NCI-H524 (cell line): ENCODE data around the gene DOCK3.
"Not testable (repeated sequence)": the region's sequence is repeated elsewhere in the genome, so short reads cannot be mapped to it uniquely, and the experiment has no call there.

Source experiments
- DNase-seq, 2 experiments: peaks; one replicate each; lab custom pipeline; 2025; lab: John Stamatoyannopoulos, UW

DOCK3 gene

DNA sequence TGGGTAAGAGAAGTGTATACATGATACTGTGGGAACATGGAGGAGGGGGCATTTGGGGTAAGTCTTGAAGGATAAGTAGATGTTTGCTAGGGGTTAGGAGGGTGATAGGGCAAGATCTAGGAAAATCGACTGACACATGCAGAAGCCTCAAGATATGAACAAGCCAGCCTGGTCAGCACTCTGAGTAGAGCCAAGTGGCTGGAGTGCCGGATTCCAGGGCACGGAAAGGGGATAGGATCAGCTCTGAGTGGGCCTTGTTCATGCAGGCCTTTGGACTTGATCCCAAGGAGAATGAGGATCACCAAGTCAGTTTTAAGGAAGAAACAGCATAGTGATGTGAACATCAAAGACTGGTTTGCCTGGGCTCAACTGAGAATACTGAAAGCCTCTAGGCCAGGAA is 686.1 kb downstream of the DOCK3 start:
- no peak for DNase-seq

DNA sequence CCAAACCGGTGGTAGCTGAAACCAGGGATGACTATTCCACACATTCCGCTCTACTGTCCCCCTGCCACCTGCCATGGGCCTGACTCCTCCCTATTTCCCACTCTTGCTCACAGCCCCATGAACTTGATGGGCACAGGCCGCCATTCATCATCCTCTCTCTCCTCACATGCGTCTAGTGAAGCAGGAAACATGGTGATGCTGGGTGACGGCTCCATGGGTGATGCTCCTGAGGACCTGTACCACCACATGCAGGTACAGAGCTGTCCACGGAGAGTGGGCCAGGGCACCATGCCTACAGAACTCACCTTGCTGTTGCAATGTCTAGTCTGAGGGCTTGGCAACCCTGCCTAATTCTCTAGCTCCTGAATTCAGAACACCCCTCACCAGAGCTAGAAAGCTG is 687.0 kb downstream of the DOCK3 start:
- DNase-seq, result no peak

DNA sequence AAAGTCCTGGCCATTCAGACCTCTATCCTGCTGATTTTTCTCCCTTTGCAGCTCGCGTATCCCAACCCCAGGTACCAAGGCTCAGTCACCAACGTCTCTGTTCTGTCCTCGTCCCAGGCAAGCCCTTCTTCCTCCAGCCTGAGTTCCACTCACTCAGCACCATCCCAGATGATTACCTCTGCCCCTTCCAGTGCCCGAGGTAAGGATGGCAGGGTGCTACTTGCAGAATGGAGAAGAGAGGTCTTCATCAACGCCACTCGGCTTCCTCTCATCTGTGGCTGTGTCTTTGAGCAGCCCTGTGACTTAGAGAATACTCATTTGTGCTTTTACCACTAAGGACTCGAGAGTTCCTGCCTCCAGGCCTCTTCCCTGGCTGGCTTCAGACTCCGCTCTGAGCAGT is 687.7 kb downstream of the DOCK3 start:
- DNase-seq, result no peak

DNA sequence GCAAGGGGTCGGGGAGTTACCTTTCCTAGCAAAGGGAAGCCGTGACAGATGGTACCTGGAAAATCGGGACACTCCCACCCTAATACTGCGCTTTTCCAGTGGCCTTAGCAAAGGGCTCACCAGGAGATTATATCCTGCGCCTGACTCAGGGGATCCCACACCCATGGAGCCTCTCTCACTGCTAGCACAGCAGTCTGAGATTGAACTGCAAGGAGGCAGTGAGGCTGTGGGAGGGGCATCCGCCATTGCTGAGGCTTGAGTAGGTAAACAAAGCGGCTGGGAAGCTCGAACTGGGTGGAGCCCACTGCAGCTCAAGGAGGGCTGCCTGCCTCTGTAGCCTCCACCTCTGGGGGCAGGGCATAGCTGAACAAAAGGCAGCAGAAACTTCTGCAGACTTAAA is 693.5 kb downstream of the DOCK3 start:
- not testable (repeated sequence) for DNase-seq

DNA sequence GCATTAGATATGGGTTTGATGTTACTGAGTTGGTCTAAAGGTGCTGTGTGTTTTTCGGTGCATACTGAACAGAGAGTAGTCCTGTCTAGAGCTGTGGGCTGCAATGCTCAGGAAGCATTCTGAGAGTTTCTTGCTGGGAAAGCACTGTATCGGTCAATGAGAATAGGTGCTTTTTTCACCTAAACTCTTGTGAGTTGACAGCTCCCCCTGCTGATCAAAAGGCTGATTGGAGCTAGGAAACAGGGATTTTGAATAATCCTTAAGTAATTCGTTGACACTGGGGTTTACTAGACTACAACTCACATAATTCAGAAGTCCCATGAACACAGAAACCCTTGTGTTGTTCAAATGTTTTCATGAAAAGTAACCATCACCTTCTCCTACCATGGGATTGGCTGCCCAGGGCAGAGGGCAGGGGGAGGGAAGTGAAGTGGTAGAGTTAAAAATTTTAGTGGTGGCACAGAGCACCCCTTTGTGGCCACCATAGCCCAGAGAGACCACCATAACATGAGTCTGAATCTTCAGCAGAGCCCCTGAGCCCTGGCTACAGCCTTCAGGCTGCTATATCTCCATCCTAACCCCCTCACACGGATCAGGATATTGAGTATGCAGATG is 697.3 kb downstream of the DOCK3 start:
- DNase-seq, result peak; percentile 27 to 78

DNA sequence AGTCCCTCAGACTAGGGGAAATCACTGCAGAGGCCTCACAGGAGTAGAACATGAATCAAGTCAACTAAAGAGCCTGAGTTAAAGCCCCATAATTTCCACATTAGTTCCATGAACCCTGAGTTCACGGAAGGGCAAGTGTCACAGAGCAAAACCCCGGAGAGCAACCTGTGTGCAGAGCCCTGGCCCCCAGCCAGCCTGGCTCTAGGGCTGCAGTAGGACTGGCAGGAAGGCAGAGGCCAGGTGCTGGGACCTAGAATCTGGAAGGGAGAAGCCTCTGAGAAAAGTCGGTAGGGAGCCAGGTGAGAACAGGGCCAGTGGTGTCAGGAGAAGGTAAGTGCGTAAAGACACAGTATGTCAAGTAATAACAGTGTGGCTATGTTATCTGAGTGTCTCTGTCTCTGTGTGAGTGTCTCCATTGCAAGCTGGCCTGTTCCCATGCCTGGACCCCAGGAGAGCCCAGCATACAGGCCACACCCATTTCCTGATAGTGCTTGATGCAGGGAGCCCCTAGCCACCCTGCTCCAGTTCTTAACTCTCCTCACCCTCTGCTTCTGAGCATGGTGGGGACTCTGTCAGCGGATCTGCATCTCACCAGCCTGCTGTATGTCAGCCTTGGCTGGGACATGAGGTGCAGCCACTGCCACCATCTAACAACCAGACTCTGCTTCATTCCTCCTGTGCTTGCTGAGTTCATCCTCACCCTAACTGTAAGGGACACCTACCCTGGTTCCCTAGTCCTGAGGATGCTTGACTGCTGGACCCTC is 699.1 kb downstream of the DOCK3 start:
- no peak for DNase-seq

DNA sequence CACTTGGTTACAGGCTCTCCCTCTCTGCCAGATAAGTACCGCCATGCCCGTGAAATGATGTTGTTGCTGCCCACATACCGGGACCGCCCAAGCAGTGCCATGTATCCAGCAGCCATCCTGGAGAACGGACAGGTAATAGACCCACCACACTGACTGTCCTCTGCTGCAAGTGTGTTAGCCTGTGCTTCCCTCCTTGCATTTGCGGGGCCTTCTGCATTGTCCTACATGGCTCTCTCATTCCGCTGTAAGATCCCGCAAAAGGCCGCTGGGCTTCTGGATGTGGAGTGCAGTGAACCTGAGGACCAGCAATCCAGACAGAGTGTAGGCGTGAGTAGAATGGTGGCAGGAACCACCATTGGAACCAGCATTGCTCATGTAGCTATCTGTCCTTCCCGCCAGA is 699.7 kb downstream of the DOCK3 start:
- DNase-seq, result no peak

DNA sequence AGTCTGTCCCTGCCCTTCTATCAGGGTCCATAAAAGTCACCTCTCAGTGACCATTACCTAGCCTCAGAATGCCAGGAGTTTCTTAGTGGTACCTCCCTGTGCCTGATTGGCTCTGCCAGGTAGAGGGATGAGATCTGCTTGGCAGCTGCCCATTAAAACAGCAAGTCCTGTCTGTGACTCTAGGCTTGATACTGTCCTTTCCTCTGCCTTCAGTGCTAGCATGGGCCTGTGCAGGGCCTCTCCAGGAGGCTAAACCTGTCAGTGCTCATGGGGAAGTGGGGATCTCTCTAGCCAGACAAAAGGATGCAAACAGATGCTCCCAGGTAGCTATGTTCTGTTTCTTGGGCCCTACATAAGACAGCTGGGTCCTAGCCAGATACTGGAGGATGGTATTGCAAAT is 700.4 kb downstream of the DOCK3 start:
- DNase-seq, result no peak

DNA sequence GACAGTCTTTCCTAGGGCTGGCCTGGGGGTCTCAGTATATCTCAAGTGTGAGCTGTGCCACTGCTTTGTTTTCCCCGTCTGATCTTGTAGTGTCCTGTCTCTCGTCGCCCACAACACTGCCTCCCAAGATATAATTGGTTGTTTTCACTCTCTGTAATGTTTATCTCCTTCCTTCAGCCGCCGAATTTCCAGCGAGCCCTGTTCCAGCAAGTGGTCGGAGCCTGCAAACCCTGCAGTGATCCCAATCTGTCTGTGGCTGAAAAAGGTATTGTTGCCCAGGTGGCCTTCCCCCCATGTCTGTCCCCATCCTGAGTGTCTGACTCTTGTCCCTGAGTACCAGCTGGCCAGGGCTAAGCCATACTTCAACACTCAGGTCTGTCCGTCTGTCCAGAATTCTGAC is 700.8 kb downstream of the DOCK3 start:
- no peak for DNase-seq

DNA sequence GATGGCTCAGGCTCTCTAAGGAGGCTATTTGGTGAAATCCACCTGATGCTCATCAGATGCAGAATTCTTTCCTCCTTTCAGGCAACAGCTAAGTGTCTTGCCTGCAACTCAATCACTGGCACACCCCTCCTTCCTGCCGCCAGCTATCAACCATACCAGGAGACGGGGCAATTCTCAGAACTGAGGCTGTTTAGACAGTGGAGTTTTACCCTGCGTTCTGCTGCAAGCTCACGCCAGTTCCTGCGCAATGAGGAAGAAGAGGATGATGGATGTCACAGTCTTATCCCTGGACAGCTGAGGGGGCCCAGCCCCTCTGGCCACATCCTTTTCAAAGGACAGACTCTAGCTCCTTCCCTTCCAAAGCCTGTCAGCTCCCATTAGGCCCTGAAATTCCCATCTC is 703.3 kb downstream of the DOCK3 start:
- no peak for DNase-seq

DNA sequence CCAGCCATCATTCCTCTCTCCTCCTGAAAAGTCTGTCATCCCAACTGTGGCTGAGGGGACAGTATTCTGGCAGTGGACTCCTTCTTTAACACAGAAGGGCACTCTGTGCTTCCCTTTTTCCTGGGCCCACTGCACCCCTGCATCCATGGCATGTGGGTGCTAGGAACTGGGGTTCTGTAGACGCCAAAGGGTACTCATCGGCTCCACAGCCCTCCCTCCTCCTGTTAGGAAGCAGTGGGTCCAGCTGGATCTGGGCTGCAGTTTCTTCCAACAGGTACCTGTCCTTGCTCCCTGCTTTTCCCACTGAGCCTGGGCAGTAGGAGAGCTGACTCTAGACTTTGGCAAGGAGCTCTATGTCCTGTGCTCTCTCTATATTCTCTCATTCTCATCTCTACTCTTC is 704.0 kb downstream of the DOCK3 start:
- no peak for DNase-seq

DNA sequence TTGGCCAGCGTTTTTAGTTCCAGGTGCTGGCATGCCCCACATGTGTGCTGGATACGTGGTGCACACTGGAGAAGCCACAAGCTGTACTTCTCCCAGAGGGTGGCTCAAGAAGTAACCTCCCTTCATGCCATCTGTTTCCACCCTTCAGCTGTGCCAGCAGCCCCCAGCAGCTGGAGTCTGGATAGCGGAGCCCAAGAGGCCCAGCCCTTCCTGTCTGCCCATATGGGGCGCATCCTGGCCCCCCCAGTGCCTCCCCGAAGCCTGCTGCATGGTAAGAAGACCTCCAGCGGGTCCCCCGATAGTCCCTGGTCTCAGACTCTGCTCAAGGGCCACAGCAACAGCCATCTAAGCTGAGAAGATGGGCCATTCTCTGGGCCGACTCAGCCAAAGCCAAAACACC is 704.6 kb downstream of the DOCK3 start:
- DNase-seq, result peak; percentile 67 to 89

DNA sequence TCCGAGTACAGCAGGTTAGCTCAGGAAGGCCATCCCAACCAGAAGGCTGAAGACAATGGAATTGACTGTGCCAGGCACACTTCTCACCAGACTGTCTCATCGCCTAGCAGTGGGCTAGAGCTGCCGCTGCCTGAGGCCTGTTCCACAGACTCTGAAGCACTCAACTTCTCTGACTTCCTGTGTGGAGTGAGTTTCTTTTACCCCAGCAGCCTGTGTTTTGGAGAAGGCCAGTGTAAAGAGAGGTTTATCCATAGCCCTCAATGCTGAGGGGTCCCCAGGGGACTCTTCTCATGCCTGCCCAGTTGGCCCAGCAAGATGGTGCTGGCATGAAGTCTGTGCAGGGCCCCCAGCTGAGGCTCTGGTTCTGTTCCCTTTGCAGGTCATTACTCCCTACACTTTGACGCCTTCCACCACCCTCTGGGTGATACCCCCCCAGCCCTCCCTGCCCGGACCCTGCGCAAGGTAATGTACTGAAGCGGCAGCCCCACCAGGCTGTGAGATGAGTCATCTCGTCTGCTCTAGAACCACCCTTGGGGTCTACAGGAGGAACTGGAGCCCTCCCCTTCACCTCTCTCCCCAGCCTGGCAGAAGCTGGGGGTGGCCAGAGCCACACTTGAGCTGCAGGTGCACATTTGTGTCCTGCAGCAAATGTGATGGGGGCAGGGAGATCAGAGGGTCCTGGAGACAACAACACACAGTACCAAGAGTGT is 705.2 kb downstream of the DOCK3 start:
- peak; percentile 12 to 55 for DNase-seq

DNA sequence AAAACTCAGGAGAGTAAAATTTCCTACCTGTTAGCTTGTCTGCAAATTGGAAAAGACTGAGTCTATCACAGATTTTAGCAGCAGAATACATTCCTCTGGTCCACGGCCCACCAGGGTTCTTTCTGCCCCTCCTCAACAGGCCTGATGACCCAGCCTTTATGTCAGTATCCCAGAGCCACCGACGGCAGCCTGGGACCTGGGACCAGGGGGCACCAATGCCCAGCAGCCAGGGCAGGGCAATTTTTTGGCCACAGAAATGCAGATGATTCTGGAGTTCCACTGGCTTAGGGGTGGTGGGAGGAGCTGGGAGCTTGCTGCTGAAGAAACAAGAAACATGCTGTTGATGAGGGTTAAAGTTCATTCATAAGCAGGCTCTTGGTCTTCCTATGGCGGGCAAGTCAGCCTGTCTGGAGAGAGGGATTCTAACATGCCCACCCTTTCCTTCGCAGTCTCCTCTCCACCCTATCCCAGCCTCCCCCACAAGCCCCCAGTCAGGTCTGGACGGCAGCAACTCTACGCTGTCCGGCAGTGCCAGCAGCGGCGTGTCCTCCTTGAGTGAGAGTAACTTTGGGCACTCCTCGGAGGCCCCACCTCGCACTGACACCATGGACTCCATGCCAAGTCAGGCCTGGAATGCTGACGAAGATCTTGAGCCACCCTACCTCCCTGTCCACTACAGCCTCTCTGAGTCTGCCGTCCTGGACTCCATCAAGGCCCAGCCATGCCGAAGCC is 706.0 kb downstream of the DOCK3 start:
- no peak for DNase-seq

DNA sequence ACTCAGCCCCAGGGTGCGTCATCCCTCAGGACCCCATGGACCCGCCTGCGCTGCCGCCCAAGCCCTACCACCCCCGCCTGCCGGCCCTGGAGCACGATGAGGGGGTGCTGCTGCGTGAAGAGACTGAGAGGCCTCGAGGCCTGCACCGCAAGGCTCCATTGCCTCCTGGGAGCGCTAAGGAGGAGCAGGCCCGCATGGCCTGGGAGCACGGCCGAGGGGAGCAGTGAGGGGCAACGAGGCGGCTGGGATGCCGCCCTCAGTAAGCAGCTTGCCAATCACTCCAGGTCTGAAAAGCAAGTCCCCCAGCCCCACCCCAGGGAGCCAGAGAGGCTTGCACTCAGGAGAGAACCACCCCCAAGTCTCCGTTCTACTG is 706.6 kb downstream of the DOCK3 start:
- no peak for DNase-seq

DNA sequence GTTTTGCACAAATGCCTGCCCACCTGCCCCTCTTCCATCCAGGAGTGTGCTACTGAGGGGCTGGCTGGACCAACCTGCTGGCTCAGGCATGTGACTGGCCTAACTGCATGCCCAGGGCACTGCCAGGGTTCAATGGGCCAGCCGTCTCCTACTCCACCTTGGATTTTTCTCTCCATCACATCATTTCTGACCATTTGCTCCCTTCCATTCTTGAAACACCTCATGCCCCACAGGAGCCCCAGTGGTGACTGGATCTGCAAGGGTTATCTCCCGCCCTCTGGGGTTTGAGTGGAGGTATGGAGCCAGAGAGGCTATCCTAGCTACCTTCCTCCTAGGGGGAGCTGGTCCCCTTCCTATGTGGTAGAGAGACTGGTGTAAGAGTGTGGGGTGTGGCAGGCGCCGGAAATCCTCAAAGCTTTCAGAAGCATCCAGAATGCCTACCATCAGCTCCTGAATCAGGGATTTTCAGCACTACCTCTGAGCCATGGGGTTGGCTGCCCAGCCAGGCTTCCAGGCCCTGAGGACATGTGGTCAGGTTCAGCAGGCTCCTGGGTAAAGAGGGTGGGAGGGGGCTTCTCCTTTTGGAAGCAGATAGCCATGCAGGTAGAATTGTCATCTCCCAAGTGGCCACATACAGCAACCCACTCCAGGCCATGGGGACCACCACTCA is 707.5 kb downstream of the DOCK3 start:
- no peak for DNase-seq

DNA sequence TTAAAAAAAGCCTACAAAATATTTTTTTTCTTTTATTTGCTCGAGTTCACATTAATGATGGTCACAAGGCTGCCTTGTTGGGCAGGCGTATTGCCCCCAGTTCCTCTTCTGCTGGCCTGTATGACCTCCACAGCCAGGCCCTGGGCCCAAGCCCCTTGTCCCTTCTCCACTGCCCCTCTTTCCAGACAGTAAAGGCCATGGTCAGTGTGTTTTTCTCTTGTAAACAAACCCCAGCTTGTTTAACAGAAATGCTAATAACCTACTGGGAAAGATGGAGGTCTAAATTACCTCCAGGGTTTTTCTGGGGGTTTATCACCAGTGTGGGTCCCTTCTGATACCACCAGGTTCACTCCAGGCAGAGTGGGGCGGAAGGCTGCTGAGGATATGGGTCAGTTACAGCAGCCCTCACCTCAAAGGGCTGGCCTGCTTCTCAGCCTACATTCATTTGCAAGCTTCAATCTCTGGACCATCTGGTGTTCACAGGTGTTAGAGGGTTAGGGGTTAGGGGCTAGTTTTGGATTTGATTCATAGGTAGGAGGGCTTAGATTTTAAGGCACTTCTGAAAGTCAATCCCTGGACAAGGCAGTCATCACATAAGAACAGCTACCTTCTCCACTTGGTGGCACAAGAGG is 708.3 kb downstream of the DOCK3 start:
- peak in 1 of 2 experiments; percentile 59 for DNase-seq

DNA sequence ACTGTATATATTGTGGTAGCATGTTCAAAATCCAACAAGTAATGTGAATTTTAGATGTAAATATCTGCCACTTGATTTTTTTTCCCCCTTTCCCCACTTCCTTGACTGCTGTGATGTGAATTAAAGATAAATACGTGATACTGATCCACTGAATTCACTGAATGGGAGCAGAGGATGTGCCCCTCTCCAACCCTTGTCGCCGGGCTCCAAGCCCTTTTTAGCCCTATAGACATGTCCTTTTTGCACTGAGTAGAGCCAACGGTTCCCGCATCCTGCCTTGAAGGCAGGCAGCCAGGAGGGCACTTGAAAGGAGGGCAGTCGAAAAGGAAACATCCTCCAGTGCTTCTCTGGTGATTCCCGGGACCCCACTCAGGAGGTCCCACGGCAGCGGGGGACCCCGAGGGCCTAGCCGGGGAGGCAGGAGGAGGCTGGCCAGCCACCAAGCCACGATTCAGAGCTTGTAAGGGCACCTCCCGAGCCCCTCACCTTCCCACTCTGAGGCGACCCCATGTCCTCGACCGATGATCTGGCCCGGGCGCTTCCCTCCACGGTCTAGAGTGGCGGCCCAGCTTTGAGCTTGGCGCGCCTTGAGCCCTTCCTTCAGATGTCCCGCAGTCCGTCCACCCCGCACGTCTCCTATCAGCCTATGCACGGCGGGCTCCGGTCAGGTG is 709.5 kb downstream of the DOCK3 start:
- DNase-seq, result no peak

DNA sequence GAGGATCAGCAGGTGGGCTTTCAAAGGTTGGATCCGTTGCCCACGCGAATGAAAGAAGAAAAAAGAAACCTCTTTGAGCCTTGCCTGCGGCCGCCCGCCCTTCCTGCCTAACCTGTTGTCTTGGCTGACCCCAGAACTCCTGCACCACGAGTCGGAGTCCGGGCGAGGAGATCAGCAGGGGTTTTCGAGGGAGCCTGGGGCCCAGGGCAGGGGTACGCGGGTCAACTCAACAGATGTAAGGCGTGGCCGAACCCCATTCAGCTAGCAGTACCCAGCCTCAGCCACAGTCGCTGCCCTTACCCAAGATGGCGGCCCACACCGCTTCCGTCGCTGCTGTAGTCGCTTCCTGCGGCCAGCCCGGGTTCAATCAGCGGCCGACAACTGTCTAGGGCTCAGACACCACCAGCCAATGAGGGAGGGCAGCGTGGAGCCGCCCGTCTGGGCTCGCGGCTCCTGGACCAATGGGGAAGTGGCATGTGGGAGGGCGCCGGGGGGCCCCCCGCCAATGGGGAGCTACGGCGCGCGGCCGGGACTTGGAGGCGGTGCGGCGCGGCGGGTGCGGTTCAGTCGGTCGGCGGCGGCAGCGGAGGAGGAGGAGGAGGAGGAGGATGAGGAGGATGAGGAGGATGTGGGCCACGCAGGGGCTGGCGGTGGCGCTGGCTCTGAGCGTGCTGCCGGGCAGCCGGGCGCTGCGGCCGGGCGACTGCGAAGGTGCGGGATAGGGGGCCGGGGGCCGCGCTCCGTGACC is 710.2 kb downstream of the DOCK3 start, which contains the start of gene MANF:
Gene MANF, plus strand, starts transcription at position 566 of the 748 bp plus-strand sequence. Its CDS starts 52 bp downstream, at position 618.
- DNase-seq, result peak; percentile 94 to 97

DNA sequence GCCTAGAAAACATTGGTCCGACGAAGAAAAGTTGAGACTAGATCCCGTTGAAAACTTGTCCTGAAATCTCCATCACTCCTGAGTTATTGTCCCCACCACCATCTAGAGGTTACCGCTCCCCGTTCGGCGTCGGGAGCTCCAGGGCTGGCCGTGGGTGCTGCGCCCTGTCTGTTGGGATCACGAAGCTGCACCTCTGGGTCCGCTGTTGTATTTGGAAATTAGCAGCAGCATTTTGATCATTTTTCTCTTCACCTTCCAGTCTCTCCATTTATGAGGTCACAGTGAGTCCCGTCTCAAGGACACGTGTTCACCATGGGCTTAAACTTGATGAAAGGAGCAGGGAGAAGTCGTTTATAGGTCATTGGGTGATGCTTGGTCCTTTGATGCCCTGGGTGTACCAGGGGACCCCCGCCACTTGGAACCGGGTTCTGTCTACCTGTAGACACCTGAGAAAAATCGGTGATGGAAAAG is 710.9 kb downstream of the DOCK3 start:
- peak in 1 of 2 experiments; percentile 21 for DNase-seq
